Measurements from ENCODE around the gene PPIE.
A peak's percentile ranks its signal among the peaks of the same experiment; 100 is the strongest.
"Not testable (repeated sequence)": the region's sequence is repeated elsewhere in the genome, so short reads cannot be mapped to it uniquely, and the experiment has no call there.

PPIE gene

DNA sequence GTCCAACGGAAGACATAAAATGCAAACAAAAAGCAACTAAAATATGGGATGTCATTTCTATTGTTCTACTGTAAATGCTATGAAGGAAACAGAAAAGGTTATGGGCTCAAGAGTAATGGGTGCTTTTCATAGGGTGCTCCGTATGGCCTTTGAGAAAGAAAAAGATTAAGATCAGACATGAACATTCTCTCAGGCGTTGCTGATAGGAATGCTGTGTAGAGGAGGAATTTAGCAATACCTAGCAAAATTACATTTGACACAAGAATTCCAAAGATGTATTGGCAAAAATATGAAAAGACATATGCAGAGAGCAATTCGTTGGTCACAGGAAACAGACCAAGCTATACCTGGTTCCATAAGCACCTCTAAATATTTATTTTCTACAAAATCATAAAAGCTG is 38.2 kb downstream of the PPIE start:
- H3K4me3 ChIP-seq (ENCODE audit: low read depth, low read length), result no peak overlapping the region
- DNase-seq (ENCODE audit: low read depth), result no peak
- TF ChIP-seq, protein P1, sequence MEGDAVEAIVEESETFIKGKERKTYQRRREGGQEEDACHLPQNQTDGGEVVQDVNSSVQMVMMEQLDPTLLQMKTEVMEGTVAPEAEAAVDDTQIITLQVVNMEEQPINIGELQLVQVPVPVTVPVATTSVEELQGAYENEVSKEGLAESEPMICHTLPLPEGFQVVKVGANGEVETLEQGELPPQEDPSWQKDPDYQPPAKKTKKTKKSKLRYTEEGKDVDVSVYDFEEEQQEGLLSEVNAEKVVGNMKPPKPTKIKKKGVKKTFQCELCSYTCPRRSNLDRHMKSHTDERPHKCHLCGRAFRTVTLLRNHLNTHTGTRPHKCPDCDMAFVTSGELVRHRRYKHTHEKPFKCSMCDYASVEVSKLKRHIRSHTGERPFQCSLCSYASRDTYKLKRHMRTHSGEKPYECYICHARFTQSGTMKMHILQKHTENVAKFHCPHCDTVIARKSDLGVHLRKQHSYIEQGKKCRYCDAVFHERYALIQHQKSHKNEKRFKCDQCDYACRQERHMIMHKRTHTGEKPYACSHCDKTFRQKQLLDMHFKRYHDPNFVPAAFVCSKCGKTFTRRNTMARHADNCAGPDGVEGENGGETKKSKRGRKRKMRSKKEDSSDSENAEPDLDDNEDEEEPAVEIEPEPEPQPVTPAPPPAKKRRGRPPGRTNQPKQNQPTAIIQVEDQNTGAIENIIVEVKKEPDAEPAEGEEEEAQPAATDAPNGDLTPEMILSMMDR (IDR thresholded peaks at IDR 0.05; ENCODE audit: low read depth, low read length, missing control alignments), result no peak

DNA sequence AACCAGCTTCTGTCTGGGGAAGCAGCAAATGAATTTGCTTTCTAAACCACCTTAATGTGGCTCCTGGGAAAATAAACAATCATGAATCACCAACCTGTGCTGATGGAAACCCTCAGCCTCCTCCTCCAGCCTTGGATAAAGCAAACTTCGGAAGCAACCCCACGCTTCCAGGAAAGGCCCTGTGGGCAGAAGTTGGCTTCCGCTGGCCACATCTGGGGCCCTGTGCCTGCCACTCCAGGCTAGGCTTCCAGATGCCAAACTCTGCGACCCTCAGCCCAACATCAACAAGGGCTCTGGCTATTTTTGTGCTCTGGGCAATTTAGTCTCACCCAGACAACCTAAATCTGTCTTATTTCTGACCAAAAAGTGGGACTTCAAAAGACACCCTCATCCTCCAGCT is 38.6 kb downstream of the PPIE start:
- DNase-seq (ENCODE audit: low read depth), result no peak
- H3K4me3 ChIP-seq (ENCODE audit: low read depth, low read length), result no peak overlapping the region
- TF ChIP-seq, protein P1 (IDR thresholded peaks at IDR 0.05; ENCODE audit: low read depth, low read length, missing control alignments), result no peak

DNA sequence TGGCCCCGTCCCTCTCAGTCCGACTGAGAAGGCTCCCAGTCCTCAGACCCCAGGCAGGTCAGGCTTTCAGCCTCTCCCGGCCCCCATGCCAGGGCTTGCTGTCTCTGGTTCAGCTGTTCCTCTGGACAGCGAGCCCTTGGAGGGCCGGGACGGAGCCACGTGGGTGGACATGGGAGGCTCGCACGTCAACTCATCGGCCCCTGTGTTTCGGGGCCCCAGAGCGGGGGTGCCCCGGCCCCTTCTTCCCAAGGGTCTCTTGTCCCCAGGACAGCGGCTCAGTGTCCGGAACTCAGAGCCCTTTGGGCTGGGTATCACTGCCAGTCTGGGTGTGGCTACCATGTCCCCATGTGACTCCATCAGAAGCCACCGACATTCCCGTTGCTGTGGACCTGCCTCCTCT is 39.2 kb downstream of the PPIE start:
- DNase-seq (ENCODE audit: low read depth); H3K4me3 ChIP-seq (ENCODE audit: low read depth, low read length): not testable (repeated sequence)

DNA sequence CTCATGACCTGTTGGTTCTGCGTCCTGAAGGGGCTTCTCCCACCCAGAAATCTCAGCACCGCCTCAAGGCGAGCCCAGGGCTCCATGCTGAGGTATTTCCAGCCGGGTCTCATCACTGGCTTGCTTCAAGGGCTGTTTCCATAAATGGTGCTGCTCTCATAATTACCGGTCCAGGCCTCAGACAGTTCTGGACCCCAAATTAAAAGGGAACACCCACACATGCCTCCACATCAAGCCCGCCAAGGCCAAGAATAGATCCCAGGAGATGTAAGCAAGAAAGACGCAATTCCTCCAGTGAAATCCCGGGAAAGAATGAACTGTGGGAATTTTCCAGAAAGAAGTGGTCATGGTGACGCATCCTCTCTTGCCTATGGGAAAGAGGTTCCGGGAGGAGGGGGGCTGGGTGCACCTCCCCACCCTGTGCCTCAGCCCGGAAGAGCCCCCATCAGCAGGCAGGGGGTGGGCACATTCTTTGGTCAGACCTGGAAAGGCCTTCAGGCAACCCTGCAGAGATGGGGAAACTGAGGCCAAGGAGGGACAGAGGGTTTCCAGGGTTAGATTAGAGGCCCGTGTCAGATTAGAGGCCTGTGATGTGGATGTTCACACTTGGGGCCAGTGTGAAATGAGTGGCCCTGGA is 39.9 kb downstream of the PPIE start:
- not testable (repeated sequence) for DNase-seq (ENCODE audit: low read depth); H3K4me3 ChIP-seq (ENCODE audit: low read depth, low read length)

DNA sequence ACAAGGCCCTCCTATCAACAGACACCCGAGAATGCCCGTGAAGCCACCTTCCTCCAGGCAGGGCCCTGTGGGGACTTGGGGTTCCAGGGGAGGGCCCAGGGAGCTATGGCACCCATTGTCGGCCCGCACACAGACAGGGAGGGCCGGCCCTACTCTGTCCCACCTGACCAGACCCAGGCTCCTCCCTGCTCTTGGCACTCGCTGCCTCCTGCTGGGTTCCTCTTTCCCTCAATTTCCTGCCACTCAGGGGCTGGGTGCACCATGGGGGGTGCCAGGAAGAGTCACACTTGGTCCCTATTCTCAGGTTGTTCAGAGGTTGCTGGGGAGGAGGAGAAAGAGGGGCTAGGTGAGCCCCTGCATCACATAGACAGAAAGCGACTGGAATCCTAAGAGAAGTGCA is 40.5 kb downstream of the PPIE start:
- TF ChIP-seq, protein P1 (IDR thresholded peaks at IDR 0.05; ENCODE audit: low read depth, low read length, missing control alignments), result no peak
- no peak overlapping the region for H3K4me3 ChIP-seq (ENCODE audit: low read depth, low read length)
- no peak for DNase-seq (ENCODE audit: low read depth)

DNA sequence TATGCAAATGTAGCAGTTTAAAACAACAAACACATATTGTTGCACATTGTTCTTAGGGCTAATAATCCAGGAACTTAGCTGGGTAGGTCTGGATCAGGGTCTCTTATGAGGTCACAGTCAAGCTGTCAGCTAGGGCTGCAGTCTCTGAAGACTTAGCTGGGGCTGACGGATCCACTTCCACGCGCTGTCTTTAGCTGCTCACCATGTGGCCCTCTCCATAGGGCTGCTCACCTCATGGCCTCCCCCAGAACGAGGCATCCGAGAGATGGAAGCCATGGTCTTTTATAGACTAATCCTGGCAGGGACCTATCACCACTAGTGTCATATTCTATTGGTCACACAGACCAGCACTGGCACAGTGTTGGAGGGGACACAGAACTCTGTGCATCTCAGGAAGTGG is 41.1 kb downstream of the PPIE start:
- TF ChIP-seq, protein P1 (IDR thresholded peaks at IDR 0.05; ENCODE audit: low read depth, low read length, missing control alignments), result no peak
- H3K4me3 ChIP-seq (ENCODE audit: low read depth, low read length), result no peak overlapping the region
- DNase-seq (ENCODE audit: low read depth), result no peak

DNA sequence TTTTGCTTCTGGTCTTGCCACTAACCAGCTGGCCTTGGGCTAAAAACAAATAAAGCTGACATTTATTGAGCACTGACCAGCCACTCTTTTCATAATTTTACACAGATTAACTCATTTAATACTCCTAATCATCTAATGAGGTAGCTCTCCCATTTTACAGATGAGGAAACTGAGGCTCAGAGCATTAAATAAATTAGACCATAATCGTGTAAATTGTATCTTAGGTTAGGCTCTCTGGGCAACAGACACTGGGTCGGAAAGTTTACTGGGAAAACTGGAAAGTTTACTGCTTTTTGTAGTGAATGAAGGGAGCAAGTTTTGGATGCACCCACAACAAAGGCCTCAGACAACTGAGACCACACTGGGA is 42.6 kb downstream of the PPIE start:
- no peak for DNase-seq (ENCODE audit: low read depth)
- TF ChIP-seq, protein P1 (IDR thresholded peaks at IDR 0.05; ENCODE audit: low read depth, low read length, missing control alignments), result no peak
- no peak overlapping the region for H3K4me3 ChIP-seq (ENCODE audit: low read depth, low read length)

DNA sequence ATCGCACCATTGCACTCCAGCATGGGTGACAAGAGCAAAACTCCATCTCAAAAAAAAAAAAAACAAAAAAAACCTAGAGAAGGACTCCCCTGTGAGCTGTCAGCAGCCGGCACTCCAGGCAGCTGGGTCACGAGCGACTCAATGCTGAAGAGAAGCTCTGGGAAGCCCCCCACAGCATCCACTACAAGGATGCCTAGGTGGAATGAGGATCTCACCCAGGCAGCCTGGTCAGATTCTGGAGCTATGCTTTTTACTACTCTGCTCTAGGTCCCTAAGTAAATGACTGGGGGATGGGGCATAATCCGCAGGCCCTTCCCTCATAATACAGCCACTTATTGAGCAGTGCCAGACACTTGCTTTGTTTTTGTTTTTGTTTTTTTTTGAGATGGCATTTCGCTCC is 43.4 kb downstream of the PPIE start:
- TF ChIP-seq, protein P1 (IDR thresholded peaks at IDR 0.05; ENCODE audit: low read depth, low read length, missing control alignments), result no peak
- no peak overlapping the region for H3K4me3 ChIP-seq (ENCODE audit: low read depth, low read length)
- DNase-seq (ENCODE audit: low read depth), result no peak

DNA sequence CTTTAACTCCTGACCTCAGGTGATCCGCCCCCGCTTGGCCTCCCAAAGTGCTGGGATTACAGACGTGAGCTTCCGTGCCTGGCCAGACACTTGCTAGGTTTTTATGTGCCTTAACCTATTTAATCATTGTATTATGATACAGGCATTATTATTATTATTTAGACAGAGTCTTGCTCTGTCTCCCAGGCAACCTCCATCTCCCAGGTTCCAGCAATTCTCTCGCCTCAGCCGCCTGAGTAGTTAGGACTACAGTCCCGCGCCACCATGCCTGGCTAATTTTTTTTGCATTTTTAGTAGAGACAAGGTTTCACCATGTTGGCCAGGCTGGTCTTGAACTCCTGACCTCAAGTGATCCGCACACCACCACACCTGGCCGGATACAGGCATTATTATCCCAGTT is 44.0 kb downstream of the PPIE start:
- not testable (repeated sequence) for H3K4me3 ChIP-seq (ENCODE audit: low read depth, low read length); DNase-seq (ENCODE audit: low read depth)

- not testable (repeated sequence) for DNase-seq (ENCODE audit: low read depth); H3K4me3 ChIP-seq (ENCODE audit: low read depth, low read length)
Observed at GRCh38 chr1:39786303-39787107, 47.8 kb downstream of the PPIE start.

- DNase-seq (ENCODE audit: low read depth), result not testable (repeated sequence)
- peak overlapping the region; percentile 49 for H3K4me3 ChIP-seq (ENCODE audit: low read depth, low read length)
Observed at GRCh38 chr1:39787108-39787375, 48.4 kb downstream of the PPIE start.

All from GM12864 (cell line).